Measurements from ENCODE around the gene XDH.

XDH gene

GRCh38 chr2:31404302-31404701, 10.2 kb downstream of the XDH start:
- in situ Hi-C loops (cut with HindIII; ENCODE audit: low sequenced_read_pairs), result no loop called here

- in situ Hi-C loops (cut with HindIII; ENCODE audit: low sequenced_read_pairs), result no loop called here
Measured at GRCh38 chr2:31402388-31402787, 12.2 kb downstream of the XDH start.

- in situ Hi-C loops (cut with HindIII; ENCODE audit: low sequenced_read_pairs), result no loop called here
Measured at GRCh38 chr2:31401580-31401979, 13.0 kb downstream of the XDH start.

- in situ Hi-C loops (cut with HindIII; ENCODE audit: low sequenced_read_pairs), result no loop called here
Measured at GRCh38 chr2:31398881-31399280, 15.7 kb downstream of the XDH start.

- in situ Hi-C loops (cut with HindIII; ENCODE audit: low sequenced_read_pairs), result no loop called here
Measured at GRCh38 chr2:31397094-31397493, 17.4 kb downstream of the XDH start.

- in situ Hi-C loops (cut with HindIII; ENCODE audit: low sequenced_read_pairs), result no loop called here
Measured at GRCh38 chr2:31390324-31390723, 24.2 kb downstream of the XDH start.

GRCh38 chr2:31388736-31389135, 25.8 kb downstream of the XDH start:
- in situ Hi-C loops (cut with HindIII; ENCODE audit: low sequenced_read_pairs), result no loop called here

- in situ Hi-C loops (cut with HindIII; ENCODE audit: low sequenced_read_pairs), result no loop called here
Measured at GRCh38 chr2:31387850-31388249, 26.7 kb downstream of the XDH start.

- in situ Hi-C loops (cut with HindIII; ENCODE audit: low sequenced_read_pairs), result no loop called here
Measured at GRCh38 chr2:31386648-31387047, 27.9 kb downstream of the XDH start.

- in situ Hi-C loops (cut with HindIII; ENCODE audit: low sequenced_read_pairs), result no loop called here
Measured at GRCh38 chr2:31386172-31386571, 28.4 kb downstream of the XDH start.

GRCh38 chr2:31384771-31385276, 29.7 kb downstream of the XDH start:
- in situ Hi-C loops (cut with HindIII; ENCODE audit: low sequenced_read_pairs), result no loop called here

GRCh38 chr2:31384351-31384750, 30.2 kb downstream of the XDH start:
- in situ Hi-C loops (cut with HindIII; ENCODE audit: low sequenced_read_pairs), result no loop called here

- in situ Hi-C loops (cut with HindIII; ENCODE audit: low sequenced_read_pairs), result no loop called here
Measured at GRCh38 chr2:31383471-31384153, 30.9 kb downstream of the XDH start.

- in situ Hi-C loops (cut with HindIII; ENCODE audit: low sequenced_read_pairs), result no loop called here
Measured at GRCh38 chr2:31382452-31383120, 32.0 kb downstream of the XDH start.

- in situ Hi-C loops (cut with HindIII; ENCODE audit: low sequenced_read_pairs), result no loop called here
Measured at GRCh38 chr2:31381601-31382000, 32.9 kb downstream of the XDH start.

GRCh38 chr2:31380243-31380642, 34.3 kb downstream of the XDH start:
- in situ Hi-C loops (cut with HindIII; ENCODE audit: low sequenced_read_pairs), result no loop called here

GRCh38 chr2:31379747-31380146, 34.8 kb downstream of the XDH start:
- in situ Hi-C loops (cut with HindIII; ENCODE audit: low sequenced_read_pairs), result no loop called here

GRCh38 chr2:31378791-31379501, 35.6 kb downstream of the XDH start:
- in situ Hi-C loops (cut with HindIII; ENCODE audit: low sequenced_read_pairs), result no loop called here

GRCh38 chr2:31378389-31378788, 36.2 kb downstream of the XDH start:
- in situ Hi-C loops (cut with HindIII; ENCODE audit: low sequenced_read_pairs), result no loop called here

- in situ Hi-C loops (cut with HindIII; ENCODE audit: low sequenced_read_pairs), result no loop called here
Measured at GRCh38 chr2:31373127-31373526, 41.4 kb downstream of the XDH start.

- in situ Hi-C loops (cut with HindIII; ENCODE audit: low sequenced_read_pairs), result no loop called here
Measured at GRCh38 chr2:31372097-31372496, 42.4 kb downstream of the XDH start.

GRCh38 chr2:31371691-31372090, 42.9 kb downstream of the XDH start:
- in situ Hi-C loops (cut with HindIII; ENCODE audit: low sequenced_read_pairs), result no loop called here

Data from endothelial cell of hepatic sinusoid (primary cell).